Endothelial cell of umbilical vein (primary cell): Measurements from ENCODE around the gene ADAMTS17. TPM values are rescaled to one million over a fixed set of nuclear protein-coding genes. Genes with fewer than 3 reads are reported as not detected.

ENCODE experiments used
- BruUV-seq: library from RNA; stranded (reverse); fragments of 400-500 nt; replicated peaks from 2 replicates; lab custom pipeline; 2021; lab: Mats Ljungman, UMichigan
- CTCF ChIA-PET: fragments of 300-600, 350-600 bp; sonication (Branson Sonifier 250); formaldehyde crosslinking; loops from one replicate; lab custom pipeline; 2021; ENCODE audit warnings: antibody characterized with exemption, inconsistent platforms; lab: Charles Lee
- POLR2A ChIA-PET: fragments of 300-600, 350-600 bp; sonication (Branson Sonifier 250); formaldehyde crosslinking; loops from one replicate; lab custom pipeline; 2021; ENCODE audit warnings: antibody characterized with exemption, inconsistent platforms; lab: Charles Lee
- DNase-seq: peaks from one replicate; pipeline ENCODE4 v3.0.0-alpha.2; 2011; ENCODE audit warnings: low read depth, low spot score
- FAIRE-seq: peaks from 2 replicates; lab custom pipeline; 2011; peaks lifted over from hg19 to GRCh38; lab: Jason Lieb, UNC
- H2AFZ ChIP-seq: 2 replicates; pipeline ENCODE4 v1.6.0; 2012; ENCODE audit warnings: low read depth, low read length, control low read depth, inconsistent platforms
- H3K27ac ChIP-seq: 2 replicates; pipeline ENCODE4 v1.5.1; 2011; ENCODE audit warnings: low read depth, mild to moderate bottlenecking, control low read depth, low read length, moderate library complexity; ENCODE audit not compliant: insufficient read depth
- H3K27me3 ChIP-seq, 2 experiments: 2 replicates each; pipeline versions ENCODE4 v1.6.0 to v1.6.1; 2011; ENCODE audit warnings: low read length in 2 of 2, mixed read lengths in 1 of 2; ENCODE audit not compliant: control insufficient read depth in 2 of 2, insufficient read depth in 2 of 2
- H3K36me3 ChIP-seq, 2 experiments: 2 replicates in 1 of 2; 3 replicates in 1 of 2; pipeline ENCODE4 v1.5.1; 2011; ENCODE audit warnings: low read length in 2 of 2, mild to moderate bottlenecking in 1 of 2, moderate library complexity in 1 of 2; ENCODE audit not compliant: control insufficient read depth in 2 of 2, insufficient read depth in 2 of 2; ENCODE audit errors: extremely low read depth in 1 of 2
- H3K4me1 ChIP-seq: 3 replicates; pipeline ENCODE4 v1.5.1; 2011; ENCODE audit warnings: mild to moderate bottlenecking, low read length; ENCODE audit not compliant: control insufficient read depth, insufficient read depth; ENCODE audit errors: extremely low read depth
- H3K4me2 ChIP-seq: 2 replicates; pipeline ENCODE4 v1.6.1; 2011; ENCODE audit warnings: low read length, control low read depth, mixed read lengths; ENCODE audit not compliant: insufficient read depth
- H3K4me3 ChIP-seq, 3 experiments: fragments of 200-600 bp in 1 of 3; sonication (generic), shearing (Covaris generic) in 1 of 3; replicated peaks in 1 of 3; 2 replicates each; pipeline ENCODE4 v1.5.1; 2011 to 2016; ENCODE audit warnings: control low read depth in 3 of 3, low read length in 3 of 3, mild to moderate bottlenecking in 2 of 3, inconsistent platforms in 1 of 3, low read depth in 1 of 3, moderate library complexity in 1 of 3; ENCODE audit not compliant: insufficient read depth in 1 of 3
- H3K79me2 ChIP-seq: 2 replicates; pipeline ENCODE4 v1.6.0; 2012; ENCODE audit warnings: low read length, inconsistent platforms; ENCODE audit not compliant: control insufficient read depth, insufficient read depth
- H3K9ac ChIP-seq: replicated peaks from 2 replicates; pipeline ENCODE3; 2011; ENCODE audit warnings: low read length, control low read depth; ENCODE audit not compliant: insufficient read depth; ENCODE audit errors: extremely low read depth
- H3K9me1 ChIP-seq: replicated peaks from 3 replicates; pipeline ENCODE4 v1.6.0; 2011; ENCODE audit warnings: mild to moderate bottlenecking, low read length; ENCODE audit not compliant: control insufficient read depth, insufficient read depth; ENCODE audit errors: extremely low read depth
- H3K9me3 ChIP-seq: replicated peaks from 2 replicates; pipeline ENCODE4 v1.5.1; 2012; ENCODE audit warnings: low read length, inconsistent platforms; ENCODE audit not compliant: control insufficient read depth, insufficient read depth
- H4K20me1 ChIP-seq: replicated peaks from 2 replicates; pipeline ENCODE3; 2011; ENCODE audit warnings: mild to moderate bottlenecking, low read length; ENCODE audit not compliant: control insufficient read depth, insufficient read depth; ENCODE audit errors: extremely low read depth
- CTCF ChIP-seq, 2 donors: IDR thresholded peaks; 1 replicate in 1 of 2; 2 replicates in 1 of 2; pipeline ENCODE4 v1.5.1; 2011; ENCODE audit warnings: low read length in 2 of 2, mild to moderate bottlenecking in 2 of 2, moderate library complexity in 2 of 2, control low read depth in 1 of 2, inconsistent platforms in 1 of 2, low read depth in 1 of 2; ENCODE audit not compliant: insufficient read depth in 1 of 2; ENCODE audit errors: extremely low read depth in 1 of 2
- EZH2 ChIP-seq: IDR thresholded peaks from 2 replicates; pipeline ENCODE4 v1.6.1; 2012; ENCODE audit warnings: borderline replicate concordance, low read depth, mild to moderate bottlenecking, moderate library complexity, low read length, inconsistent platforms; ENCODE audit not compliant: severe bottlenecking
- FOS ChIP-seq: IDR thresholded peaks from 2 replicates; pipeline ENCODE4 v1.6.1; 2011; ENCODE audit warnings: mild to moderate bottlenecking, low read length, moderate library complexity, borderline replicate concordance; ENCODE audit not compliant: insufficient read depth
- GATA2 ChIP-seq: IDR thresholded peaks from 2 replicates; pipeline ENCODE4 v1.7.0; 2011; ENCODE audit warnings: low read depth, mild to moderate bottlenecking, moderate library complexity, mixed read lengths, low read length; ENCODE audit not compliant: insufficient read length, insufficient read depth
- JUN ChIP-seq: IDR thresholded peaks from 2 replicates; pipeline ENCODE4 v1.6.1; 2011; ENCODE audit warnings: borderline replicate concordance, low read depth; ENCODE audit not compliant: insufficient read length, insufficient read depth
- MAX ChIP-seq: IDR thresholded peaks from 2 replicates; pipeline ENCODE4 v1.6.1; 2011; ENCODE audit not compliant: insufficient read depth, insufficient read length
- MYC ChIP-seq: IDR thresholded peaks from one replicate; pipeline ENCODE4 v1.6.1; 2011; ENCODE audit warnings: mild to moderate bottlenecking, low read depth, low read length
- POLR2A ChIP-seq: IDR thresholded peaks from 2 replicates; pipeline ENCODE4 v1.6.1; 2012; ENCODE audit warnings: low read depth, mild to moderate bottlenecking, control low read depth, low read length
- POLR2AphosphoS5 ChIP-seq: IDR thresholded peaks from 2 replicates; pipeline ENCODE4 v1.6.1; 2012; ENCODE audit warnings: low read depth, mild to moderate bottlenecking, control low read depth, low read length, moderate library complexity; ENCODE audit not compliant: insufficient read depth
- dilution Hi-C: fragments of 300-500 bp; cut with MboI; formaldehyde crosslinking; loops from one replicate; pipeline ENCODE4 v1.15.0; 2019; ENCODE audit warnings: low sequenced_read_pairs; ENCODE audit not compliant: extremely low pct_ligation_motif_present
- intact Hi-C: fragments of 100-400 bp; cut with micrococcal nuclease; formaldehyde crosslinking; loops from one replicate; pipeline ENCODE4 v1.10.0; 2022
- polyA plus RNA-seq, 4 experiments: library from polyadenylated mRNA; depleted of rRNA in 3 of 4; stranded (reverse) in 3 of 4; unstranded in 1 of 4; fragments of >200 nt; gene quantifications; 2 replicates each; pipeline versions ENCODE4 v1.2.1 to v1.2.3, GENCODE V29; 2011 to 2012; ENCODE audit warnings: missing spikeins in 1 of 4
- total RNA-seq: library from RNA; stranded (reverse); gene quantifications from 2 replicates; pipeline ENCODE4 v1.2.3, GENCODE V29; 2021

The ADAMTS17 gene
- total and polyA plus RNA-seq, 2 donors (not counting 3 experiments of a cell fraction or from before 2014, with no cell fraction given), result 0.12 TPM; not detected in 1

GRCh38 chr15:100134586-100134985 lies 207.2 kb downstream of the ADAMTS17 start:
- H3K4me3 ChIP-seq, result no peak overlapping the region
- no peak for TF ChIP-seq FOS
- TF ChIP-seq JUN, result no peak
- no peak for TF ChIP-seq POLR2AphosphoS5
- no peak for TF ChIP-seq GATA2
- TF ChIP-seq MAX, result no peak
- no peak for TF ChIP-seq MYC
- no peak for TF ChIP-seq EZH2
- no peak for TF ChIP-seq POLR2A
- TF ChIP-seq CTCF (IDR thresholded peaks at IDR 0.05; ENCODE audit: extremely low read depth in 1 of 2, insufficient read depth in 1 of 2, low read depth in 1 of 2, low read length in 2 of 2), result no peak
- no peak overlapping the region for H3K4me2 ChIP-seq
- FAIRE-seq, result no peak
- no TSS peak for BruUV-seq
- H3K79me2 ChIP-seq, result no peaks in the 10 kb centered on the region
- POLR2A ChIA-PET, result no interaction called here
- DNase-seq, result no peak
- no peaks in the 10 kb centered on the region for H4K20me1 ChIP-seq
- H2AFZ ChIP-seq, result no peak overlapping the region
- no peaks in the 10 kb centered on the region for H3K4me1 ChIP-seq
- H3K9me1 ChIP-seq, result no peaks in the 10 kb centered on the region
- no peak overlapping the region for H3K9ac ChIP-seq
- dilution Hi-C loops (no loop called here), intact Hi-C loops (no loop called here)
- no peaks in the 10 kb centered on the region for H3K27me3 ChIP-seq
- no peaks in the 10 kb centered on the region for H3K9me3 ChIP-seq
- no peaks in the 10 kb centered on the region for H3K36me3 ChIP-seq
- H3K27ac ChIP-seq, result no peak overlapping the region
- CTCF ChIA-PET, result interaction anchor here (1.1 kb wide), 1 partner anchor 21 kb away, joined by 3 read pairs; no protein-coding TSS in a partner anchor
